ENCODE data around the gene HEBP1. TPM values are rescaled to one million over a fixed set of nuclear protein-coding genes. Genes with fewer than 3 reads are reported as not detected.

HEBP1 gene
- total and polyA plus RNA-seq, 2 donors from 2014 or later = 66.8 to 142 TPM

- Histone ChIP-seq H3K27ac (ENCODE audit: low read depth in 2 of 2, low read length in 2 of 2) (peak overlapping the region in 1 of 2 donors; percentile 63), H3K4me3 (ENCODE audit: low read length in 3 of 3) (no peak overlapping the region), H3K9me3 (ENCODE audit: control insufficient read depth in 2 of 3, insufficient read depth in 1 of 3, low read length in 3 of 3) (no peaks in the 10 kb centered on the region), H3K27me3 (ENCODE audit: control insufficient read depth, insufficient read depth, low read length) (no peaks in the 10 kb centered on the region), H3K9ac (ENCODE audit: low read length in 3 of 3) (no peak overlapping the region), H3K4me1 (ENCODE audit: control insufficient read depth in 2 of 3, insufficient read depth in 2 of 3, low read depth in 1 of 3, low read length in 3 of 3) (peaks cover 0 to 15% (median 7%) of the 10 kb centered on the region in 3 donors), H3K36me3 (ENCODE audit: control insufficient read depth in 2 of 3, insufficient read depth in 3 of 3, low read length in 3 of 3) (peaks cover 0 to 8% (median 4%) of the 10 kb centered on the region in 3 donors)
- FAIRE-seq (no peak), DNase-seq (no peak)
- no peak for TF ChIP-seq CTCF (IDR thresholded peaks at IDR 0.05; ENCODE audit: borderline replicate concordance, extremely low read depth, insufficient read depth)
- intact Hi-C loops (cut with DNase I) = no loop called here
Observed at GRCh38 chr12:12993367-12993766, 6.7 kb downstream of the HEBP1 start.

- Histone ChIP-seq H3K4me3 (ENCODE audit: low read length in 3 of 3) (no peak overlapping the region), H3K36me3 (ENCODE audit: control insufficient read depth in 2 of 3, insufficient read depth in 3 of 3, low read length in 3 of 3) (peaks cover 0 to 9% (median 4%) of the 10 kb centered on the region in 3 donors), H3K27ac (ENCODE audit: low read depth in 2 of 2, low read length in 2 of 2) (peak overlapping the region; percentile 26 to 63), H3K4me1 (ENCODE audit: control insufficient read depth in 2 of 3, insufficient read depth in 2 of 3, low read depth in 1 of 3, low read length in 3 of 3) (peaks cover 0 to 11% (median 1%) of the 10 kb centered on the region in 3 donors), H3K9me3 (ENCODE audit: control insufficient read depth in 2 of 3, insufficient read depth in 1 of 3, low read length in 3 of 3) (no peaks in the 10 kb centered on the region), H3K27me3 (ENCODE audit: control insufficient read depth, insufficient read depth, low read length) (no peaks in the 10 kb centered on the region), H3K9ac (ENCODE audit: low read length in 3 of 3) (no peak overlapping the region)
- FAIRE-seq = no peak
- intact Hi-C loops (cut with DNase I) = no loop called here
- peak in 4 of 5 donors; percentile 55 to 90 (median 81) for DNase-seq
- TF ChIP-seq CTCF (IDR thresholded peaks at IDR 0.05; ENCODE audit: borderline replicate concordance, extremely low read depth, insufficient read depth) = no peak
Observed at GRCh38 chr12:12992418-12993130, 7.5 kb downstream of the HEBP1 start.

GRCh38 chr12:12990700-12991468 is 9.2 kb downstream of the HEBP1 start:
- DNase-seq = no peak
- peaks cover 0 to 6% (median 0%) of the 10 kb centered on the region in 3 donors for H3K4me1 ChIP-seq (ENCODE audit: control insufficient read depth in 2 of 3, insufficient read depth in 2 of 3, low read depth in 1 of 3, low read length in 3 of 3)
- intact Hi-C loops (cut with DNase I) = no loop called here
- H3K36me3 ChIP-seq (ENCODE audit: control insufficient read depth in 2 of 3, insufficient read depth in 3 of 3, low read length in 3 of 3) = peaks cover 2 to 25% (median 17%) of the 10 kb centered on the region in 3 donors
- H3K27ac ChIP-seq (ENCODE audit: low read depth in 2 of 2, low read length in 2 of 2) = no peak overlapping the region
- H3K27me3 ChIP-seq (ENCODE audit: control insufficient read depth, insufficient read depth, low read length) = no peaks in the 10 kb centered on the region
- TF ChIP-seq CTCF (IDR thresholded peaks at IDR 0.05; ENCODE audit: borderline replicate concordance, extremely low read depth, insufficient read depth) = no peak
- no peaks in the 10 kb centered on the region for H3K9me3 ChIP-seq (ENCODE audit: control insufficient read depth in 2 of 3, insufficient read depth in 1 of 3, low read length in 3 of 3)
- FAIRE-seq = no peak
- H3K4me3 ChIP-seq (ENCODE audit: low read length in 3 of 3) = no peak overlapping the region
- H3K9ac ChIP-seq (ENCODE audit: low read length in 3 of 3) = no peak overlapping the region
